CD4-positive, alpha-beta T cell (primary cell): Measurements from ENCODE around the gene IGFBP1. TPM values are rescaled to one million over a fixed set of nuclear protein-coding genes. Genes with fewer than 3 reads are reported as not detected.

Source experiments
- ATAC-seq: fragments of 200-7000 bp; cut with Tn5 transposase; one replicate; pipeline ENCODE4 v1.10.0; 2022; ENCODE audit warnings: mild to moderate bottlenecking; ENCODE audit not compliant: poor library complexity
- CTCF ChIA-PET: fragments of 350-600 bp; sonication (Branson Sonifier 250); formaldehyde crosslinking; loops from one replicate; lab custom pipeline; 2021; ENCODE audit warnings: antibody characterized with exemption, inconsistent platforms; lab: Charles Lee
- POLR2A ChIA-PET: fragments of 350-600 bp; sonication (Branson Sonifier 250); formaldehyde crosslinking; loops from one replicate; lab custom pipeline; 2021; ENCODE audit warnings: antibody characterized with exemption, inconsistent platforms; lab: Charles Lee
- DNase-seq, 14 experiments: peaks; one replicate each; pipeline ENCODE4 v3.0.0-alpha.2; 2013 to 2020; ENCODE audit warnings: mixed read lengths in 2 of 14
- H3K27ac ChIP-seq, 2 donors: one replicate each; pipeline versions ENCODE4 v1.5.1 to v1.7.0; 2013; ENCODE audit warnings: low read length in 2 of 2, low read depth in 1 of 2, mild to moderate bottlenecking in 1 of 2
- H3K27me3 ChIP-seq, 2 experiments: 1 replicate in 1 of 2; 2 replicates in 1 of 2; pipeline versions ENCODE4 v1.6.1 to v1.7.0; 2013; ENCODE audit warnings: low read length in 2 of 2, control low read depth in 1 of 2, mild to moderate bottlenecking in 1 of 2, moderate library complexity in 1 of 2; ENCODE audit not compliant: insufficient read depth in 2 of 2, control insufficient read depth in 1 of 2
- H3K36me3 ChIP-seq: one replicate; pipeline ENCODE4 v1.6.1; 2013; ENCODE audit warnings: low read length, control low read depth; ENCODE audit not compliant: insufficient read depth
- H3K4me1 ChIP-seq: one replicate; pipeline ENCODE4 v1.6.1; 2013; ENCODE audit warnings: low read length, control low read depth; ENCODE audit not compliant: insufficient read depth
- H3K4me3 ChIP-seq: one replicate; pipeline ENCODE4 v1.5.1; 2013; ENCODE audit warnings: mild to moderate bottlenecking, low read length, moderate library complexity
- H3K9me3 ChIP-seq, 2 experiments: 1 replicate in 1 of 2; 2 replicates in 1 of 2; pipeline versions ENCODE4 v1.6.1 to v1.7.0; 2013; ENCODE audit warnings: low read length in 2 of 2, mild to moderate bottlenecking in 2 of 2, control low read depth in 1 of 2, moderate library complexity in 1 of 2; ENCODE audit not compliant: control insufficient read depth in 1 of 2, insufficient read depth in 1 of 2
- H3K27ac Mint-ChIP-seq: one replicate; pipeline ENCODE4 v1.8.0; 2020; ENCODE audit warnings: mixed read lengths
- H3K27me3 Mint-ChIP-seq: one replicate; pipeline ENCODE4 v1.8.0; 2021; ENCODE audit warnings: mixed read lengths
- H3K36me3 Mint-ChIP-seq: one replicate; pipeline ENCODE4 v1.8.0; 2021; ENCODE audit warnings: low read depth, mixed read lengths
- H3K4me1 Mint-ChIP-seq: one replicate; pipeline ENCODE4 v1.8.0; 2021; ENCODE audit warnings: low read depth, mixed read lengths
- H3K4me3 Mint-ChIP-seq: one replicate; pipeline ENCODE4 v1.8.0; 2020; ENCODE audit warnings: mild to moderate bottlenecking, mixed read lengths
- H3K9me3 Mint-ChIP-seq: one replicate; pipeline ENCODE4 v1.8.0; 2020; ENCODE audit warnings: mixed read lengths
- intact Hi-C, 2 experiments: fragments of 100-400 bp; cut with DNase I in 1 of 2; cut with micrococcal nuclease in 1 of 2; formaldehyde crosslinking; loops; one replicate each; pipeline versions ENCODE4 v1.15.1 to v1.9.0; 2023 to 2025; cut with DNase I, micrococcal nuclease
- total RNA-seq, 174 experiments: library from RNA in 2 of 174; stranded (reverse) in 2 of 174; gene quantifications; one replicate each; pipeline ENCODE4 v1.2.3 and lab custom pipeline; 2021 to 2026
- TF ChIP-seq, protein P1 (sequence below): fragments of 200-600 bp; IDR thresholded peaks from one replicate; pipeline ENCODE4 v1.8.0; 2022; ENCODE audit warnings: antibody characterized with exemption, mild to moderate bottlenecking

The IGFBP1 gene
- total RNA-seq, 2 experiments from 2014 or later = not detected

DNA sequence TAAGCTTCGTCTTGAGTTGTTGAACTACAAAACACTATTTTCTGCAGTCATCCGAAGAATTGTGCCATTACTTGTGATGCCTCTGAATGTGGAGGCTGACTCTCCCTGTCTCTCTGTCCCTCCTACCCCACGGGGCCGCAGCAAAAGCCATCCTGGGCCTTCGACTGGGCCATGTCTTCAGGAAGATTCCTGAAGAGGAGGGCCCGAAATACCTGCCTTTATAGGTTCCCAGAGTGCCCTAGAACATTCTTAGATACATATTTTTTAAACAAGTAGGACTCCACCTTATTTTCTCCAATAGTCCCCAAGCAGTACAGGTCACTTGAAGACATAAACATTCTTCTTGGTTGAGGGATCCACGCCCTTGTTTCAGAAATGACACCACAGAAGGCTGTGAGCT lies 24.7 kb downstream of the IGFBP1 start:
- CTCF ChIA-PET = no interaction called here
- H3K27ac Mint-ChIP-seq = no peak overlapping the region

DNA sequence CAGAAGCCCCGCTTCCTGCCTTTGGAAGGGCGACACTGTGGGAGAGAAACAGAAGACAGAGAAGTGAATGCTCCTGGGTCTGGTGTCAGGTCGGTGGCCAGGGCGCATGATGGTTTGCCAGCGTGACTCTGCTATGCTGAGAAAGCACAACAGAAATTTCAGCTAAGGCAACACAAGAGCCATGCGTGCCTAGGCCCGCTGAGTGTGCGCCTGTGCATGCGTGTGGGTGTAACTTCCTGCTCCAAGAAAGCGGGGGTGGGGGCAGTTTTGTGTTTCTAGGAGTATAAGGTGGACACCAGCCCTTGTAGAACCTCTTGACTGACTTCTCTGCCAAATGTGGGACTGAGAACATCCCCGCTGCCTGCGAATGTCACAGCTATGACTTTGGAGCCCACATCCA lies 26.6 kb downstream of the IGFBP1 start:
- ChIA-PET POLR2A (no interaction called here), CTCF (no interaction called here)
- no peak for DNase-seq
- intact Hi-C loops = loop anchor here in 1 of 2 experiments (5.0 kb wide), 2 partner anchors 192 to 1907 kb away; no protein-coding TSS in a partner anchor
- H3K36me3 ChIP-seq = no peaks in the 10 kb centered on the region
- H3K9me3 ChIP-seq = peaks cover 0 to 4% of the 10 kb centered on the region in 2 experiments
- peaks cover 58% of the 10 kb centered on the region for H3K27me3 Mint-ChIP-seq
- no peak overlapping the region for H3K27ac Mint-ChIP-seq
- H3K9me3 Mint-ChIP-seq = no peaks in the 10 kb centered on the region
- TF ChIP-seq, protein P1, sequence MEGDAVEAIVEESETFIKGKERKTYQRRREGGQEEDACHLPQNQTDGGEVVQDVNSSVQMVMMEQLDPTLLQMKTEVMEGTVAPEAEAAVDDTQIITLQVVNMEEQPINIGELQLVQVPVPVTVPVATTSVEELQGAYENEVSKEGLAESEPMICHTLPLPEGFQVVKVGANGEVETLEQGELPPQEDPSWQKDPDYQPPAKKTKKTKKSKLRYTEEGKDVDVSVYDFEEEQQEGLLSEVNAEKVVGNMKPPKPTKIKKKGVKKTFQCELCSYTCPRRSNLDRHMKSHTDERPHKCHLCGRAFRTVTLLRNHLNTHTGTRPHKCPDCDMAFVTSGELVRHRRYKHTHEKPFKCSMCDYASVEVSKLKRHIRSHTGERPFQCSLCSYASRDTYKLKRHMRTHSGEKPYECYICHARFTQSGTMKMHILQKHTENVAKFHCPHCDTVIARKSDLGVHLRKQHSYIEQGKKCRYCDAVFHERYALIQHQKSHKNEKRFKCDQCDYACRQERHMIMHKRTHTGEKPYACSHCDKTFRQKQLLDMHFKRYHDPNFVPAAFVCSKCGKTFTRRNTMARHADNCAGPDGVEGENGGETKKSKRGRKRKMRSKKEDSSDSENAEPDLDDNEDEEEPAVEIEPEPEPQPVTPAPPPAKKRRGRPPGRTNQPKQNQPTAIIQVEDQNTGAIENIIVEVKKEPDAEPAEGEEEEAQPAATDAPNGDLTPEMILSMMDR = no peak
- no peaks in the 10 kb centered on the region for H3K36me3 Mint-ChIP-seq
- H3K4me3 ChIP-seq = no peak overlapping the region
- peaks cover 15% of the 10 kb centered on the region for H3K4me1 ChIP-seq
- peaks cover 18 to 31% of the 10 kb centered on the region in 2 experiments for H3K27me3 ChIP-seq
- H3K4me3 Mint-ChIP-seq = no peak overlapping the region
- no peak for ATAC-seq
- no peak overlapping the region for H3K27ac ChIP-seq
- no peaks in the 10 kb centered on the region for H3K4me1 Mint-ChIP-seq

More for the DNA sequence above, 24.7 kb downstream of the IGFBP1 start:
- TF ChIP-seq, protein P1 = no peak
- Mint-ChIP-seq H3K27me3 (peaks cover 44% of the 10 kb centered on the region), H3K4me1 (no peaks in the 10 kb centered on the region), H3K36me3 (no peaks in the 10 kb centered on the region), H3K4me3 (no peak overlapping the region), H3K9me3 (no peaks in the 10 kb centered on the region)
- no peaks in the 10 kb centered on the region for H3K36me3 ChIP-seq
- peaks cover 6% of the 10 kb centered on the region for H3K4me1 ChIP-seq
- H3K27me3 ChIP-seq = peaks cover 3 to 12% of the 10 kb centered on the region in 2 experiments
- POLR2A ChIA-PET = no interaction called here
- no peak for DNase-seq
- no peak overlapping the region for H3K27ac ChIP-seq
- ATAC-seq = no peak
- H3K4me3 ChIP-seq = no peak overlapping the region
- peaks cover 0 to 4% of the 10 kb centered on the region in 2 experiments for H3K9me3 ChIP-seq
- intact Hi-C loops = no loop called here

DNA sequence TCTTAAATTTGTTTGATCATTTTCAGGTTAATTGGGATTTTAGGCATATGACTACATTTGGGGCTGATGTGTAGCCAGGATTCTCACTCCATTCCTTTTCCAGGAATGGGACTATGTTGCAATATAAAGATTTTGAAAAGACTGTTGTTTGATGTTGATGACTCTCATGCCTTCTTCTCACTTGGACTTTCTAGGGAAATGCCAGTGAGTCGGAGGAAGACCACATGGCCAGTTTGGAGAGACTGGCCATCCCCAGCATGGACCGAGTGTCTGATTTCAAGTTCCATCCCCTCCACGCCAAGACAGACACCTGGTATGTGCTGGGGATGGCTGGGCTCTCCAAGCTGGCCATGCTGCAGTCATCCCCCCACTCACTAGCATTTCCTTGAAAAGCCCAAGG lies 27.3 kb downstream of the IGFBP1 start:
- Histone ChIP-seq H3K9me3 (peaks cover 0 to 4% of the 10 kb centered on the region in 2 experiments), H3K4me3 (no peak overlapping the region), H3K27me3 (peaks cover 23 to 36% of the 10 kb centered on the region in 2 experiments), H3K36me3 (no peaks in the 10 kb centered on the region), H3K27ac (no peak overlapping the region), H3K4me1 (peaks cover 15% of the 10 kb centered on the region)
- Mint-ChIP-seq H3K9me3 (no peaks in the 10 kb centered on the region), H3K27ac (no peak overlapping the region), H3K4me1 (no peaks in the 10 kb centered on the region), H3K36me3 (no peaks in the 10 kb centered on the region), H3K27me3 (peaks cover 64% of the 10 kb centered on the region), H3K4me3 (no peak overlapping the region)
- CTCF ChIA-PET = no interaction called here
- POLR2A ChIA-PET = no interaction called here
- intact Hi-C loops = loop anchor here in 1 of 2 experiments (2.0 to 5.0 kb wide), 4 partner anchors 192 to 1907 kb away; no protein-coding TSS in a partner anchor
- ATAC-seq = no peak
- TF ChIP-seq, protein P1 = no peak
- no peak for DNase-seq
